Measurements from ENCODE around the gene KAT5.
"Not testable (repeated sequence)": the region's sequence is repeated elsewhere in the genome, so short reads cannot be mapped to it uniquely, and the experiment has no call there.

KAT5 gene

DNA sequence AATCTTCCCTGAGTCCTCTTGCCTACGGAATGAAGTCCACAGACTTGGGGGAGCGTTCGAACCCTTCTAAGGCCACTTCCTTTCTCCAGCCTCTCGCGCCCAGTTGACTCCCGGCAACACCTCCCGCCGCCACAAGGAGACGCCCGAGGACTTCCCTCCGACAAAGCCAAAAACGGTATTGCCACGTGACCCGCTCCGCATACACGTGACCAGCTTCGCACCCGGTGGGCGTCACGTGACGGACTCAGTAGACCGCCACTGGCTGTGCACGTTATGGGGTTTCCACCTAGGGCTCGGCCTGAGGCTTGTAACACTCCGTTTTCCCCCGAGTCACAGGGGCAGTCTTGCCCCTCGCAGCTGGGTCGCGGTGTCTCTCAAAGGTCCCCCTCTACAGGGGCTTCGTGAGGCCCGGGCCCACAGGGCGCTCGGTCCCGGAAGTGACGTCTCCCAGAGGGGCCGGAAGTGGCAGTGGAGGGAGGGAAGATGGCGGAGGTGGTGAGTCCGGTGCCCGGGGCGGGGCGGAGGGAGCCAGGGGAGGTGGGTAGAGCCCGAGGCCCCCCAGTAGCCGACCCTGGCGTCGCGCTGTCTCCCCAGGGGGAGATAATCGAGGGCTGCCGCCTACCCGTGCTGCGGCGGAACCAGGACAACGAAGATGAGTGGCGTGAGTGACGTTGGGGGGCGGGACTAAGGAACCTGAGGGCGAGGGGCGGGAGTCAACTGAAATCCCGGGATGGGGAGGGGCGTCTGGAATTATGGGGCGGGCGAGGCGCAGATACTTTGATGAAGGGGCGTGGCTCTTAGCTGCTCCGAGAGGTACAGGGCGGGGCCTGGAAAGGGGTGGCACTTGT, at the start of gene KAT5:
TSS of gene KAT5 (plus strand) at position 468 of the 848 bp plus-strand sequence. CDS start at position 484, 16 bp downstream.
- DNase-seq, result peak; percentile 98

DNA sequence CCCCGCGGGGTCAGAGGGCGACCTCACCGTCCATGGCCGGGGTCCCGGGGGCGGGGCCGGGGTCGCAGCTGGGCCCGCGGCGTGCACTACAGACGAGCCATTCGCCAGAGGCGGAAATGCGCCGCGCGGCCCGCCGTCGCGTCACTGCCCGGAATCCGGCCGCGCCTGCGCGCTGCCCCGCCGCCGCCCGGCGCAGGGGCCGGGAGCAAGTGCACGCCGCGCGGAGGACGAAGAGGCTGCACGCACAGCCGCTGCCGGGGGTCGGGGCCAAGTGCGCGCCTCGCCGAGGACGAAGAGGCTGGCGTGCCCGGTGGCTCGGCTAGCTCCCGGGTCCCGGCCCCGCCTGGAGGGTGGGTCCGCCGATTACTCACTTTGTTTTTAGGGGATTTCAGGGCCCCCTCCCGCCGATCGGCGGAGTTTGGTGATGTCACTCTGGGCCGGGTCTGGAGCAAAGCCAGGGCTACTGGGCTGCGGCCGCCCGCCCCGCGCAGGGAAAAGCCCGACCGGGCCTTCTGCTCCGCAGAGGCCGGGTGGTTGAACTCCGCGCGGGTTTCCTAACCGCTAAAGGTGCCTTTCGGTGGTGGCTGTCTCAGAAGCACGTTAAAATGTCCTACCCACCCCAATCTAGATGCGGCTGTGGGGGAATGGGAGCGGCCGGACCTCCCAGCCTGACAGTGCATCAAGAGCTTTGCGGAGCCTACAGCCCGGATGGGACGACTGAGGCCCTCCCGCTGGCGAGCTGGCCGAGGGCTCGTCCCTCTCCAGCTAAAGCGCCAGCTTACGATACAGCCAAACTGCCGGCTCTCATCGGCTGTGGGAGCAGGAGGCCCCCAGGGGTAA, 49.0 kb upstream of the KAT5 start, which contains the start of gene RELA:
TSS of gene RELA (minus strand) at position 118 of the 840 bp plus-strand sequence. CDS start at position 34, 84 bp downstream.
- peak; percentile 64 for DNase-seq

DNA sequence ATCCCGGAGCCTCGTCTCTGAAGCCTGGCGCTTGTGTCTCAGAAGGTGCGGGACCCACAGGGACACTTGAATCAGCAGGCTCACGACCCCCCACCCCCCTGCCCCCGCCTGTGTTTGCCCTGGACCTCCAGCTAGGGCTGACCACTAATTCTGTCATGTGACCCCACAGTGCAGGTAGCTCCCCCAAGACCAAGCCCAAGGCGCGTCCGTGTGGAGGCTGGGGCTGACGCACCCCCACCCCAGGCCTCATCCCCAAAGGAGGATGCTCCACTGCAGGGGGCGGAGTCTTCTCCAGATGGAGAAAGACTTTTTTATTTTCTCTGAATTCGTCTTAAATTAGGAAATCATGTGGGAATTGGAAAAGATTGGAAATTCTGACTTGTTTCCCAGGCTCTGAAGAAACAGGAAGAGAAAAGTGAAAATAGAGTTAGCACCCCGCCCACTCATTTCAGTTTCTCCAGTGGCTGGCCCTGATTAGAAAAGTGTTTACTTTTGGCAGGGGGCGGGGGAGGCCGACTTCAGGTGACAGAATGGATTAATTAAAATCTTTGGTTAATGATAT, 48.3 kb upstream of the KAT5 start:
- DNase-seq, result no peak

DNA sequence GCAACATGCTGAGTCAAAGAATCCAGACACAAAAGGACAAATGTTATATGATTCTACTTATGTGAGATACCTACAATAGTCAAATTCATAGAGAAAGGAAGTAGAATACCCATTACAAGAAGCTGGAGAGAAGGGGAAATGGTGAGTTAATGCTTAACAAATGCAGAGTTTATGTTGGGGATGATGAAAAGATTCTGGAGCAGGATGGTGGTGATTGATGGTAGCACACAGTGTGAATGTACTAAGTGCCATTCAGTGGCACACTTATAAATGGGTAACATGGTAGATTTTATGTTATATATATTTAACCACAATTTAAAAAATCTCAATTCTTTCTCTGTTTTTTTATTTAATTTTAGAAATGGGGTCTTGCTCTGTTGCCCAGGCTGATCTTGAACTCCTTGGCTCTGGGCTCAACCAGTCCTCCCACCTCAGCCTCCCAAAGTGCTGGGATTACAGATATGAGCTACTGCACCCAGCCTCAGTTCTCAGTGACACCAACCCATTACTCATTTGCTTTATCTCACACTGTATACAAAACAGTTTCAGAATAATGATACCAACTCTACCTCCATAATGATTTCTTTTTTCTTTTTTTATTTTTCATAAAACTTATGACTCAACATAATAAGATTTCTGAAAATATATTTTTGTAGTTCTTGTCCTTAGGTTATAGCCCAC, 39.7 kb upstream of the KAT5 start:
- no peak for DNase-seq

DNA sequence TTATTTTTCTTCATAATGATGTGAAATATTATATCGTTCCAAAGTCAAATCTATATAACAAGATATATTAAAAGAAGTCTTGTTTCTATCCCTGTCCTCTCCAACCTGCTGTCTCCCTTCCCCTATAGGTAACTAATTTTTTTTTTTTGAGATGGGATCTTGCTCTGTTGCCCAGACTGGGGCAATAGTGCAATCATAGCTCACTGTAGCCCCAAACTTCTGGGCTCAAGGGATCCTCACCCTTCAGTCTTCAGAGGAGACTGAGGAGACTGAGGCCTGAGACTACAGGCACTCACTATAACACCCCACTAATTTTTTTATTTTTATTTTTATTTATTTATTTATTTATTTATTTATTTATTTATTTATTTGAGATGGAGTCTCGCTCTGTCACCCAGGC, 39.1 kb upstream of the KAT5 start:
- no peak for DNase-seq

DNA sequence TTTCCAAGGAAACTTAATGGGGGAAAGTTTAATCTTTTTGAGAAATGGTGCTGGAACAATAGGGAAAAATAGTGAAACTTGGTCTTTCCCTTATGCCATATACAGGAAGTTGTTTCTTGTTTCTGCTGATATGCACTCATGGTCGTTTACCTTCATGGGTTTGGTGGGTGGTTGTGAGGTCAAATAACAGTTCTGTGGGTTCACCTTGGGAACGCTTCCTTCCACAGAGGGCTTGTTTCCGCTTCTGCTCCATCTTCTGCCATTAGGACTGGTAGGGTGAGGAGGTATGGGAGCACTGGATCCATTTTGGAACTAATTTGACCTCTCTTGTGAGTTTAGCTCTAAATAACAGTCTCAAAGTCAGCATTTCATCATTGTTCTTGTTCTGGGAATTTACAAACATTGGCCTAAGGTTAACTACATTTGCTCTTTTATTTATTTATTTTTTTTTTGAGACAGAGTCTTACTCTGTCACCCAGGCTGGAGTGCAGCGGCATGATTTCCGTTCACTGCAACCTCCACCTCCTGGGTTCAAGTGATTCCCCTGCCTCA, 31.8 kb upstream of the KAT5 start:
- DNase-seq, result no peak

DNA sequence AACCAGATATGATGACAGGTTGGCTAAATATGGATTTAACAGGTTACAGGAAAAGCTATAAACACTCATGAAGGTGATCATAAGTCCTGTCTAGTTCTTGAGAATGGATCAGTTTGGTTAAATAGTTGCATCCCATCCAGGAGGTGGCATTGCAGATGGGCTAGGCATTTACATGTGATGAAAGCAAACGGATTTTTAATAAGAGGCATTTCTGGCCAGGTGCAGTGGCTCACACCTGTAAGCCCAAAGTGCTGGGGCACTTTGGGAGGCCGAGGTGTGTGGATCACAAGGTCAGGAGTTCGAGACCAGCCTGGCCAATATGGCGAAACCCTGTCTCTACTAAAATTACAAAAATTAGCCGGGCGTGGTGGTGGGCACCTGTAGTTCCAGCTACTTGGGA, 28.6 kb upstream of the KAT5 start:
- not testable (repeated sequence) for DNase-seq

DNA sequence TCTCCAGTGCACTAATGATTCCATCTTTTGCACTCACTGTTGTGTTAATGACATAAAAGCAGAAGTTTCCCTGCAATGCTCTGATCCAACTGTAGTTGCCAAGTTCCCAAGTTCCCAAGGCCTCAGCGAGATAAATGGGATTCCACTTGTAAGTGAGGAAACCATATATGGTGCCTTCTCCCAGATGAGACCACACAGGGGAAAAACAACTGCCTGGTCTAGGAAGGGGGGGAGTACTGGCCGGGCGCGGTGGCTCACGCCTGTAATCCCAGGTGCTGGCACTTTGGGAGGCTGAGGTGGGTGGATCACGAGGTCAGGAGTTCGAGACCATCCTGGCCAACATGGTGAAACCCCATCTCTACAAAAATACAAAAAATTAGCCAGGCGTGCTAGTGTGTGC, 26.1 kb upstream of the KAT5 start:
- DNase-seq, result no peak

DNA sequence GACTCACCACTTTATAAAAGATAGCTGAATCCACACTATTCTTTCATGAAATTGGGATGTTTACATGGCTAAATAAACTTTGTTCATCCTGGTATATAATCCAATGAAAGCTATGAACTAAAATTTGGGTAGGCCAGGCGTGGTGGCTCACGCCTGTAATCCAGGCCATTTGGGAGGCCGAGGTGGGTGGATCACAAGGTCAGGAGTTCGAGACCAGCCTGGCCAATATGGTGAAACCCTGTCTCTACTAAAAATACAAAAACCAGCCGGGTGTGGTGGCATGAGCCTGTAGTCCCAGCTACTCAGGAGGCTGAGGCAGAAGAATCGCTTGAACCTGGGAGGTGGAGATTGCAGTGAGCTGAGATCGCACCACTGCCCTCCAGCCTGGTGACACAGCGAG, 20.2 kb upstream of the KAT5 start:
- DNase-seq, result not testable (repeated sequence)

DNA sequence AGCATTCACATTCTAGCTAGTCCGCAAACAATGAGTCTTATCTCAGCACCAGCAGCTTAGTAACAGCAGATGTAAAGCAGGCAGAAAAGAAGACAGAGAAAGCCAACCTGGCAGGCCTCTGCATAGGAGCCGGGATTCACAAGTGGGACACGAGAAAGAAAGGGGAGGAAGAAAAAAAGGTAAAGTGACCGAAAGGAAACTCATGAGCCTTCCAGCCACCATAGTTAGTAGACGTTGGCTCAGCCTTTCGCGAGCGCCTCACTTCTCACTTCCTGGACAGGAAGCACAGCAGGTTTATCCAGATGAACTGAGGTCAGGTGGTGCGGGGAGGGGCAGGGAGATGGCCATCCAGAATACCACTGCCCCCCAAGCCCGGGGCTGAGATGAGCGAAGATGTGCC, 19.7 kb upstream of the KAT5 start:
- DNase-seq, result no peak

DNA sequence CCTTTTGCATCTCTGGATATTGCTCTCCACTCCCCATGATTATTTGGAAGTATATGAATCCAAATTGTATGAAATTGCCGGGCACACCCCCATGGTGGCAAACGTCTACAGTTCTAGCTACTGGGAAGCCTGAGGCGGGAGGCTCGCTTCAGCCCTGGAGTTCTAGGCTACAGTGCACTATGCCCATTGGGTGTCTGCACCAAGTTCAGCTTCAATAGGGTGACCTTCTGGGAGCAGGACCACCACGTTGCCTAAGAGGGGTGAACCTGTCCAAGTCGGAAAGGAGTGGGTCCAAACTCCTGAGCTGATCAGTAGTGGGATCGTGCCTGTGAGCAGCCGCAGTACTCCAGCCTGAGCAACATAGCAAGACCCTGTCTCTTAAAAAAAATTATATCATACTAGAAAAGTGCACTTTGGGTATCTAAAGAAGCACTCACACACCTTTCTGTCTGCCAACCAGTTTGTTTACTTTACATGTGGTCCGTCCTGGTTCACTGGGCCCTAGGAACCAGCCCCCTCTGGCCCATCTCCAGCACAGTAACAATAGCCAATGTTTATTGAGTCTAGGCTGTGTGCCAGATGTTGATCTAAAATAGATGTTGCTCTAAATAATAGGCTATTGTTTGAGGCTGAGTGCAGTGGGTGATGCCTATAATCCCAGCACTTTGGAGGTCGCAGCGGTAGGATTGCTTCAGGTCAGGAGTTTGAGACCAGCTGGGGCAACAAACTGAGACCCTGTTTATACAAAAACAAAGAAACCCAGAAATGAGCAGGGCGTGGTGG, 16.4 kb upstream of the KAT5 start:
- DNase-seq, result peak; percentile 94

DNA sequence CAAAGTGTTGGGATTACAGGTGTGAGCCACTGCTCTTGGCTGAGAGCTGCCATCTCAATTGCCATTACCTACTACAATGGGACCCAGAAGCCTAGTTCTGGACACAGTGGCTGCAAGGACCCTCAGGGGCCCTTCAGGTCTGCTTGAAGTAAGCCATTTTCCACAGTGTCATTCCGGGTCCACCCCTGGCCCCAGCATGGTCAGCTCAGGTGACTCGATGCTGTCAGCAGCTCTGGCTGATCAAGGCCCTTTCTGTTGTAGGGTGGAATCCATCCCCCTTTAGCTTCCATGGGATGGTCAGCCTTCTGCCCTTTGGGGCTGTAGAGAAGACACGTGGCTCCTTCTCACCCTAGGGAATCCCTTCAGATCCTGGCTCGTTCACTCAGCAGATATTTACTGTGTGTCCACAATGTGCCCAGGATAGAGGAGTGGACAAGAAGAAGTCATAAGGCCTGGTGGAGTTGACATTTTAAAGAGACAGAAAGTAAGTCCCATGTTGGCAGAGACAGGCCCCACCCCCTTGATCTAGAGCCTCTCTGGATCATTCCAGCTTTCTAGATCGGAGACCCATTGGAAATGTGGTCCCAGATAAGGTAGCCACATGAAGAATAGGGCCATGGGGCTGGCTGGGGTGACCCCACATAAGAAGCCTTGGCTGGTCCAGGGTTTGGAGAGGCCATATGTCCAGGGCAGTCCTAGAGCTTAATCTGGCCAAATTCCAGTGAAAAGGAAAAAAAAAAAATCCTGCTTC, 15.1 kb upstream of the KAT5 start:
- DNase-seq, result no peak

DNA sequence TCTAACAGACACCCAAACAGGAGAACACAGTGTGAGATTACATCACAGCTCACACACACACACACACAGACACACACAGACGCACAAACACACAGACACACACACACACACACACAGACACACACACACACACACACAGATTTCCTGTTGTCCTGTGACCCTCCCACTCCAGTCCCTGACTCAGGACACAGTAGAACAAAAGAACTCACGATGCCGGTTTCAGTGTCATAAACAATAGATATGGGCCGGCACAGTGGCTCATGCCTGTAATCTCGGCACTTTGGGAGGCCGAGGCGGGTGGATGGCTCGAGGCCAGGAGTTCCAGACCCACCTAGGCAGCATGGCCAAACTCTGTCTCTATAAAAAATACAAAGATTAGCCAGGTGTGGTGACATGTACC, 13.8 kb upstream of the KAT5 start:
- no peak for DNase-seq

DNA sequence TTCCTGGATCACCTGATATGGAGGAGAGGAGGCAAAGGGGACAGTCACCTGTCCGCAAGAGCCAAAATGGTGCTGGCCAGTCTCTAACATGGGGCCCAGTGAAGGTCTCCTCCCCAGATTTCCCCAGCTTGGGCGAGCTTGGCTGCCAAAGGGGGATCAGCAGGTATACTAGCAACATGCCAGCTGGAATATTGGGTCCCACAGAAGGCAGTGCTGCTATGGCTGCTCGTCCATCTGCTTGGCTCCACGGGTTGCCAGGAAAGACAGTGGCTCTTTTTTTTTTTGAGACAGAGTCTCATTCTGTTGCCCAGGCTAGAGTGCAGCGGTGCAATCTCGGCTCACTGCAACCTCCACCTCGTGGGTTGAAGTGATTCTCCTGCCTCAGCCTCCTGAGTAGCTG, 12.7 kb upstream of the KAT5 start:
- no peak for DNase-seq

DNA sequence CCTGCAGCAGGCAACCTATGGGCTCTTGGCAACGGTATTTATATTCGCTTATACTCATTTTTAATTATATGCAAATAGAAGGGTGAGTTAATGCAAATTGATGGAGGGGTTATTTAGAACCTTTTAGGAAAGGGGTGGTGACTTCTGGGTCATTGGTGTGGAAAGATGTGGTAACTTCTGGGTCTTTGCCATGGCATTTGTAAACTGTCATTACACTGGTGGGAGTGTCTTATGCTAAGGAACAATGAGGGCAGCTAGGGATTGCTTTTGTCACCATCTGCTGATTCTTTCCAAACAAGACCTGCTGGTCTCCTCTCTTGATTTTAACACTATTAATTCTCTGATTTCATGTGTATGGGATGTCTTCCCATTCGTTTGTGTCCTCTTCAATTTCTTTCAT, 11.7 kb upstream of the KAT5 start:
- DNase-seq, result no peak

DNA sequence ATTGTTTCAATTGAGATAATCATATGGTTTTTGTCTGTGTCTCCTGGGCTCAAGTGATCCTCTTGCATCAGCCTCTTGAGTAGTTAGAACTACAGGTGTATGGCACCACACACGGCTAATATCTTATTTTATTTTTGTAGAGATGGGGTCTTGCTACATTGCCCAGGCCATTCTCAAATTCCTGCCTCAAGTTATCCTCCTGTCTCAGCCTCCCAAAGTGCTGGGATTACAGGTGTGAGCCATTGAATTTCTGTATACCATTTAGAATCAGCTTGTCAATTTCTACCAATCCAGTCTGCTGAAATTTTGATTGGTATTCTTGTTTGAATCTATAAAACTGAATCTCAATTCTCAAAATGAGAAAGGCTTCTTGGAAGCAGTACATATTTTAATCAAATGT, 10.4 kb upstream of the KAT5 start:
- no peak for DNase-seq

DNA sequence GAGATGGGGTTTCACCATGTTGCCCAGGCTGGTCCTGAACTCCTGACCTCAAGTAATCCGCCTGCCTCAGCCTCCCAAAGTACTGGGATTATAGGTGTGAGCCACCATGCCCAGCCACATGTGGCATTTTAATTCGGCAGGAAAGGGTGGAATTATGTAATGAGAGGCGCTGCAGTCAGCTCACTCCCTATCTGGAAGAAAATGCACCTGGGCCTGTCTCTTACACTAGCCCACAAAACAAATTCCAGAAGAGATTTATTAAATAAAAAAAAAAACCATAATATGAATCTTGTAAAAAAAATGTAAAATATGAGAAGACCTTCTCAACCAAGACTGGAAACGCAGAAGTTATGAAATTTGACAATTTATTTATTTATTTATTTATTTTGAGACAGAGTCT, 8.2 kb upstream of the KAT5 start:
- no peak for DNase-seq

DNA sequence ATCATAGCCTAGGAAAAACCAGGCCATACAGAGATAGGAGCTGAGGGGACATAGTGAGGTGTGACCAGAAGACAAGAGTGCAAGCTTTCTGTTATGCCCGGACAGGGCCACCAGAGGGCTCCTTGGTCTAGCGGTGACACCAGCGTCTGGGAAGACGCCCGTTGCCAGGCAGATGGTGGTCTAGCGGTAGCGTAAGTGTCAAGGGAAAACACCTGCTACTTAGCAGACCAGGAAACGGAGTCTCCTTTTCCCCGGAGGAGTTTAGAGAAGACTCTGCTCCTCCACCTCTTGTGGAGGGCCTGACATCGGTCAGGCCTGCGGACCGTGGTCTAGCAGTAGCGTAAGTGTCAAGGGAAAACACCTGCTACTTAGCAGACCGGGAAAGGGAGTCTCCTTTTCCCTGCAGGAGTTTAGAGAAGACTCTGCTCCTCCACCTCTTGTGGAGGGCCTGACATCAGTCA, 5.7 kb upstream of the KAT5 start:
- DNase-seq, result peak; percentile 54

DNA sequence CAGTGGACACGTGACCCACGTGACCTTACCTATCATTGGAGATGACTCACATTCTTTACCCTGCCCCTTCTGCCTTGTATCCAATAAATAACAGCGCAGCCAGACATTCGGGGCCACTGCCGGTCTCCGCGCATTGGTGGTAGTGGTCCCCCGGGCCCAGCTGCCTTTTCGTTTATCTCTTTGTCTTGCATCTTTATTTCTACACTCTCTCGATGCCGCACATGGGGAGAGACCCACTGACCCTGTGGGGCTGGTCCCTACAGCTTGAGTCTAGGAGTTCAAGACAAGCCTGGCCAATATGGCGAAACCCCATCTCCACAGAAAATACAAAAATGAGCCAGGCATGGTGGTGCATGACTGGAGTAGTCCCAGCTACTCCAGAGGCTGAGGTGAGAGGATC, 5.0 kb upstream of the KAT5 start:
- DNase-seq, result not testable (repeated sequence)

DNA sequence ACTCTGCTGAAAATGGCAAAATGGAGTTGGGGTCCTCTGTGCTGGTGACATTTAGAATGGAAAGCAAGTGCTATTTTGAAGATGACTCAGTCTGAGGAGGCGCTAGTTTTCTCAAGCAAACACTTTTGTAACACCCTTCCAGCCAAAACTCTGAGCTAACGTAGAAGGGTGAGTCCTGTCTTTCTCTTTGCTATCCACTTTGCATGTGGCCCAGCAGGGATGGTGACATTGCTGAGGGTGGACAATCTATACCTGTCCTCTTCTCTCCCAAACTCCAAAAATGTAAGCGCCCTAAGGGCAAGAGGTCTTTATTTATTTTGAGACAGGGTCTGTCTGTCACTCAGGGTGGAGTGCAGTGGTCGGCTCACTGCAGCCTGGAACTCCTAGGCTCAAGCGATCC, 3.6 kb upstream of the KAT5 start:
- no peak for DNase-seq

DNA sequence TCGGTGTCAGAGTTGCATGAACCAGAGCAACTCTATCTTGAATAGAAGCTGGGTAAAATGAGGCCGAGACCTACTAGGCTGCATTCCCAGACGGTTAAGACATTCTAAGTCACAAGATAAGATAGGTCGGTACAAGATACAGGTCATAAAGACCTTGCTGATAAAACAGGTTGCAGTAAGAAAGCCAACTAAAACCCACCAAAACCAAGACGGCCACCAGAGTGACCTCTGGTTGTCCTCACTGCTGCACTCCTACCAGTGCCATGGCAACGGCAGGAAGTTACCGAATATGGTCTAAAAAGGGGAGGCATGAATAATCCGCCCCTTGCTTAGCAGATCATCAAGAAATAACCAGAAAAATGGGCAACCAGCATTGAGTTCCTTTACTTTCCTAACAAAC, 2.4 kb upstream of the KAT5 start:
- DNase-seq, result no peak
